ENCODE data around the gene TAGAP.

TAGAP gene

DNA sequence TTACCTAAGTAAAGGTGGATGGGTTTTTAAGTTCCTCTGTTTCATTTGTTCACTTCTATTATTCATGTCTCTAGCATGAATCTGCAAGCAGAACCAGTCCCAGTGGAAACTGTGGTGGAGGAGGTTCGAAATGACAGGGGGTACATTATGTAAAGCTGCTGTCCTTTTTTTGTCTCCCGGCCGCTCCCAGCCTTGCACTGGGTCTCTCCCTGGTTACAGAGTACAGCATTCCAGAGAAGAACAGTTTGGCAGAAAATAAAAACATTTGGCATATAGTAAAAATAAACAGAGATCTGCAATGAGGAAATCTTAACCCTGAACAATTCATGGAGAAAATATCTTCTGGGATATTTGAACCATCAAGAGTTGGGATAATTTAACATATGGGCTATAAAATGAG is 34.6 kb upstream of the TAGAP start:
- H3K36me3 ChIP-seq (ENCODE audit: control insufficient read depth, low read length) = no peaks in the 10 kb centered on the region
- no peaks in the 10 kb centered on the region for H3K79me2 ChIP-seq (ENCODE audit: control insufficient read depth, low read length)
- 0 out of 2 replicates have a peak overlapping the region, but pooled peaks have one; percentile 91 for H3K27ac ChIP-seq (ENCODE audit: low read depth, low read length)
- peaks cover 19% of the 10 kb centered on the region for H3F3A ChIP-seq (ENCODE audit: control insufficient read depth, insufficient read depth)
- peaks cover 72% of the 10 kb centered on the region for H3K4me1 ChIP-seq (ENCODE audit: control insufficient read depth, low read length)
- H3K4me3 ChIP-seq (ENCODE audit: low read length) = no peak overlapping the region
- no peaks in the 10 kb centered on the region for H3K27me3 ChIP-seq (ENCODE audit: control insufficient read depth, low read length)
- no peaks in the 10 kb centered on the region for H4K20me1 ChIP-seq (ENCODE audit: control insufficient read depth, insufficient read depth, low read depth, low read length)
- no peak for TF ChIP-seq CTCF (IDR thresholded peaks at IDR 0.05; ENCODE audit: low read depth, low read length, poor library complexity, severe bottlenecking)
- no peak for TF ChIP-seq EZH2phosphoT487 (IDR thresholded peaks at IDR 0.05; ENCODE audit: borderline replicate concordance, low read length)
- no peak overlapping the region for H3K4me2 ChIP-seq (ENCODE audit: low read length)
- peaks cover 5% of the 10 kb centered on the region; the same call in 1 of the 2 replicates for H3K9me3 ChIP-seq (ENCODE audit: control insufficient read depth, insufficient read depth, low read length)
- H3K9me2 ChIP-seq (replicated peaks; ENCODE audit: control insufficient read depth, low read length) = no peaks in the 10 kb centered on the region

GRCh38 chr6:159077123-159077522 is 32.3 kb upstream of the TAGAP start:
- peaks cover 62% of the 10 kb centered on the region for H3K4me1 ChIP-seq (ENCODE audit: control insufficient read depth, low read length)
- H3K9me2 ChIP-seq (replicated peaks; ENCODE audit: control insufficient read depth, low read length) = no peaks in the 10 kb centered on the region
- H3K27me3 ChIP-seq (ENCODE audit: control insufficient read depth, low read length) = no peaks in the 10 kb centered on the region
- H3K36me3 ChIP-seq (ENCODE audit: control insufficient read depth, low read length) = no peaks in the 10 kb centered on the region
- H3K4me3 ChIP-seq (ENCODE audit: low read length) = no peak overlapping the region
- H3K27ac ChIP-seq (ENCODE audit: low read depth, low read length) = no peak overlapping the region
- no peak for TF ChIP-seq EZH2phosphoT487 (IDR thresholded peaks at IDR 0.05; ENCODE audit: borderline replicate concordance, low read length)
- TF ChIP-seq CTCF (IDR thresholded peaks at IDR 0.05; ENCODE audit: low read depth, low read length, poor library complexity, severe bottlenecking) = no peak
- no peaks in the 10 kb centered on the region for H3K79me2 ChIP-seq (ENCODE audit: control insufficient read depth, low read length)
- H3K4me2 ChIP-seq (ENCODE audit: low read length) = no peak overlapping the region
- H3K9me3 ChIP-seq (ENCODE audit: control insufficient read depth, insufficient read depth, low read length) = peaks cover 5% of the 10 kb centered on the region; the same call in 1 of the 2 replicates
- no peaks in the 10 kb centered on the region for H4K20me1 ChIP-seq (ENCODE audit: control insufficient read depth, insufficient read depth, low read depth, low read length)
- H3F3A ChIP-seq (ENCODE audit: control insufficient read depth, insufficient read depth) = peaks cover 16% of the 10 kb centered on the region

DNA sequence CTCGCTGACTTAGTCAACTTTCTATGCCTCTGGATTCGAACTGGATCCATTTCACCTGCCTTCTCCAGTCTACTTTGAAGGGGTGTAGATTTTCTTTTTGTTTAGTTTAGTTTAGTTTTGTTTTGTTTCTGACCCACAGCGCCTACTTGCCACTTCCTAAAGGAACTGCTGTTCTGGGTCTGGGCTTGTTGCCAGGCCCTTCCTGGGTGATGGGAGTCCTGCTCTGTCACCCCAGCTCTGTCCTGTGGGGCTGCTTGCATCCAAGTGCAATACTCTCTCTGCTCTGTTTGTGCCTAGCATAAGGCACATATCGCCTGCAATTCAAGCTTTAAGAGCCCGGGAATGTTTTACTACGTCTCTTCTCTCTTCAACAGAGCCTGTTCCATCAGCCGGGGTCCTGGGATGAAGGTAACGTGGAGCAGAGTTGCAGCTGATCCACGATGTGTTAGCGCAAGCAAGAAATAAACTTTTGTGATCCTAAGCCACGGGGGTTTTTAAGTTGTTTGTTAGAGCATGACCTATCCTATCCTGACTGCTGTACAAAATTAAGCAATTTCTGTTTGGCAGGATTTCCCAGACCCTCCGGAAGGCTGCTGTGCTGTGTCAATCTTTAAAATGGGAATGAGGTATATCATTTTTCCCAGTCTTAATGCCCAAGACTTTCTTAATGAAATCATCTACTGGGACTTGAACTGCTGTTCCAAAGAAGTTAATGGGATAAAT is 30.9 kb upstream of the TAGAP start:
- H4K20me1 ChIP-seq (ENCODE audit: control insufficient read depth, insufficient read depth, low read depth, low read length) = no peaks in the 10 kb centered on the region
- no peaks in the 10 kb centered on the region for H3K27me3 ChIP-seq (ENCODE audit: control insufficient read depth, low read length)
- H3K79me2 ChIP-seq (ENCODE audit: control insufficient read depth, low read length) = no peaks in the 10 kb centered on the region
- no peaks in the 10 kb centered on the region for H3K9me2 ChIP-seq (replicated peaks; ENCODE audit: control insufficient read depth, low read length)
- no peak overlapping the region for H3K27ac ChIP-seq (ENCODE audit: low read depth, low read length)
- TF ChIP-seq EZH2phosphoT487 (IDR thresholded peaks at IDR 0.05; ENCODE audit: borderline replicate concordance, low read length) (no peak), CTCF (IDR thresholded peaks at IDR 0.05; ENCODE audit: low read depth, low read length, poor library complexity, severe bottlenecking) (no peak)
- H3K4me3 ChIP-seq (ENCODE audit: low read length) = no peak overlapping the region
- no peaks in the 10 kb centered on the region for H3K36me3 ChIP-seq (ENCODE audit: control insufficient read depth, low read length)
- H3F3A ChIP-seq (ENCODE audit: control insufficient read depth, insufficient read depth) = peaks cover 8% of the 10 kb centered on the region; the same call in 1 of the 2 replicates
- H3K4me2 ChIP-seq (ENCODE audit: low read length) = no peak overlapping the region
- H3K9me3 ChIP-seq (ENCODE audit: control insufficient read depth, insufficient read depth, low read length) = peaks cover 8% of the 10 kb centered on the region; the same call in 1 of the 2 replicates
- H3K4me1 ChIP-seq (ENCODE audit: control insufficient read depth, low read length) = peaks cover 57% of the 10 kb centered on the region

Measured in DOHH2 (cell line).